IPS DF 19.7 (cell line): ENCODE results near the gene OR2T10.
"Not testable (repeated sequence)": the region's sequence is repeated elsewhere in the genome, so short reads cannot be mapped to it uniquely, and the experiment has no call there.

ENCODE experiments used
- DNase-seq: peaks from one replicate; pipeline ENCODE4 v3.0.0-alpha.2; 2013; ENCODE audit warnings: low read depth, low spot score

Gene OR2T10

DNA sequence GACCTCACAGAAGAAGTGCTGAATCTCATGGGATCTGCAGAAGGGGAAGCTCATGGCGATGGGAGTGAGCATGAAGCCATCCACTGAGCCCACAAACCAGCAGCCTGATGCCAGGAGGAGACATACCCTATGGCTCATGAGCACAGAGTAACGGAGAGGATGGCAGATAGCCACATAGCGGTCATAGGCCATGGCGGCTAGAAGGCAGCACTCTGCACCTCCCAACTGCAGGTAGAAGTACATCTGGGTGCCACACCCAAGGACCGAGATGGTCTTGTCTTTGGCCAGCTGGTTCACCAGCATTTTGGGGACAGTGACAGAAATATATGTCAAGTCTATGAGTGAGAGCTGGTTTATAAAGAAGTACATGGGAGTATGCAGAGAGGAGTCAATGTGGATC lies 4.3 kb downstream of the OR2T10 start:
- no peak for DNase-seq

DNA sequence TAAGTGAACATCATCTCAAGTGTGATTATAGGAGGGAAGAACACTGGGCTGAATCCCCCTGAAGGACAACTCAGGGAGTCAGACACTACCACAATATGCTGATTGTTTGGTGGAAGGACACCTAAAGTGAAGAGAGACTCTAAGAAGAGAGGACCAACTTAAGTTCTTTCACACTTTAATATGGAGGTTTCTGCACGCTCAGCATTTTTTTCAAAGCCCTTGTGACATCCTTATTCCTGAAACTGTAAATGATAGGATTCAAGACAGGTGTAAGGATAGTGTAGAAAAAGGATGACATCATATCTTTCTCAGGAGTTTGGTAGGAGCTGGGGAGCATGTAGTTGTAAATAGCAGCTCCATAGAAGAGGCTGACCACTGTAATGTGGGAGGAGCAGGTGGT lies 4.8 kb downstream of the OR2T10 start:
- DNase-seq: no peak

DNA sequence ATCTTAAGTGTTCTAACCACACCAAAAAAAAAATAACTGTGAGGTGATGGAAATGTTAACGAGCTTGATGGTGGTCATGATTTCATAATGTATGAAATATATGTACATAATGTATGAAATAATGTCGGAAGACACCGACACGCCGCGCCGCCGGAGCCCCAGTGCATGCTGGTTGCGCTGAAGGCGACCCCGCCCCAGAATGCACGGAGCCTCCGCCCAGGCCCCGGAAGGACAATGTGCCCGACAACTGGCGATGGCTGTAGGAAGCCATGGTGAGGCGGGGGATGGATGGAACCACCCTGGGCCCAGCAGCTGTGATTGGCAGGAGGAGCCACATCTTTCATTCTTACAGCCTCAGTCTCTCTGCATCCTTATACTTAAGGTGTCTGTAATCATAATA lies 7.4 kb downstream of the OR2T10 start:
- DNase-seq: no peak

DNA sequence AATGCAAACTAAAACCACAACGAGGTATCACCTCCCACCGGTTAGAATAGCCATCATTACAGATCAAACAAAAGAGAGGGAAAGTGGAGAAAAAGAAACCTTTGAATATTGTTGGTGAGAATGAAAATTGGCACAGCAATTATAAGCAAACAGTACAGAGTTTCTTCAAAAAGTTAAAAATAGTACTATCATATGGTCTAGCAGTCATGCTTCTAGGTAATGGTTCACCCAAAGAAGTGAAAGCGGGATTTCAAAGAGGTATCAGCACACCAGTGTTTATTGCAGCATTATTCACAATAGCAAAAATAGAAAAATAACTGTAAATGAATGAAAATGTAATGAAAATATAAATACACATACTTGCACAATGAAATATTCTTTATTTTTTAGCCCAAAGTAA lies 8.2 kb downstream of the OR2T10 start:
- no peak for DNase-seq

DNA sequence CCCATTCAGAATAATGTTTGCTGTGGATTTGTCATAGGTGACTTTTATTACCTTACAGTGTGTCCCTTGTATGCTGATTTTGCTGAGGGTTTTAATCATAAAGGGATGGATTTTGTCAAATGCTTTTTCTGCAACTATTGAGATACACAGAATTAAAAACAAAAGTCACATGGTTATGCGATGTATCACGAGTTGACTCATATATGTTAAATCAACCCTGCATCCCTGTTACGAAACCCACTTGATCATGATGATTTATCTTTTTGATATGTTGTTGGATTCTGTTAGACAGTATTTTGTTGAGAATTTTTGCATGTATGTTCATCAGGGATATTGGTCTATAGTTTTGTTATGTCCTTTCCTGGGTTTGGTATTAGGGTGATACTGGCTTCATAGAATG lies 12.2 kb downstream of the OR2T10 start:
- no peak for DNase-seq

DNA sequence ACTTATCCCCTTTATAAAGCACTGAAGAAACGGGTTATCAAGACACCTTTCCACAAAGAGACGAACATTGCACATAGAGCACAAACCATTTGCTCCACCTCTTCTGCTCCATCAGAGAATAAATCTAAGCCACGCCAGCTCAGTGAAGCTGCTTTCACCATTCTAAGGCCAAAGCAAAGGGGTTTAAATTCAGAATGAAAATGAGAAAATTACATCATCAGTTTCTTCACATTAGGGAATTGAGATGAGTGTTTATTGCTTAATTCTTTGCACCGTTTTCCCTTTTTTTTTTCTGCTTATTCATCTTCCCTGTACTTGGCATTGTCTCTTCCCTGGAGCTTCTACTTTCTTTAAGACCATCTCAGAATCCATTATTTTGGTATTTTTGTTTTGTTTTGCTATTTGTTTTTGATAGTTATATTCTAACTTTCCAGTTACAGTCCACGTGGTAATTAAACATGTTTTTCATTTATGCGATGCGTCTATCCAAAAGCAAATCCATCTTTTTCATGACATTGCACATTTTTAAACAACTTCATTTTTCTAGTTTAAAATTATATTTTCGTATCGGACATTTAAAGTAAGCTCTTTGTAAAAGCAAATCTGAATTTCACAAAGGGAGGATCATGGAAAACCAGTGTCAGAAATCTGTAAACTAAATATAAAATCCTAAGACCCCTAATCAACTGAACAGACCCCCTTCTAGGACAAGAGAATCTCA lies 21.1 kb downstream of the OR2T10 start:
- no peak for DNase-seq

DNA sequence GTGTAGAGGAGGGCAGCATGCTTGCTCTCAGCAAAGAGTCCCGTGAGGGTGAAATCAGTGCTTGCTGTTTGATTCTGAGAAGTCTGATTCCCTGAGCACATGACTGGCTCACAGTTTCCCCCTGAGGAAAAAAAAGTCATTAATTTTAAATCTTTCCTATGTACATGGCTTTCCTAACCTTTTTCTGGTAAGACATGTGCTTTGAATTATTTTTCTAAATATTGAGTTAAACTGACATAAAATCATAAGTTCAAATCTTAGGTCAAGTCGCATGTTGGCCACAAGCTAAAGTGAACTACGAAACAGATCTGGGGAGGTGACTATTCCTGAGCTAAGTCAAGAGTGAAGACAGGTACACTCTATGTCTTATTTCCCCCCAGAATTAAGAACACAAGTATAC lies 22.8 kb downstream of the OR2T10 start, which contains the start of gene OR2T34:
Gene OR2T34, minus strand, starts transcription at position 101 of the 400 bp plus-strand sequence. Its CDS starts 0 bp downstream, at position 101.
- DNase-seq: not testable (repeated sequence)

DNA sequence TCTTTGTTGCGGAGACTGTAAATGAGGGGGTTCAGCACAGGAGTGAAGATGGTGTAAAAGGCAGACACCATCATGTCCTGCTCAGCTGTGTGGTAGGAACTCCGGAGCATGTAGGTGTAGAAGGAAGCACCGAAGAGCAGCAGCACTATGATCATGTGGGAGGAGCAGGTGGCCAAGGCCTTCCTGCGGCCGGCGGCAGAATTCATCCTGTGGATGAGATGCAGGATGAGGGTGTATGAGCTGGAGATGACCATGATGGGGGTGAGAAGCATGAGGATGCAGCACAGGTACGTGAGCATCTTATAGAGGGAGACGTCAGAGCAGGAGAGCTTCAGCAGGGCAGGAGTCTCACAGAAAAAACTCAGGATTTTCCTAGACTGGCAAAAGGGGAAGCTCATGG lies 23.6 kb downstream of the OR2T10 start:
- not testable (repeated sequence) for DNase-seq

DNA sequence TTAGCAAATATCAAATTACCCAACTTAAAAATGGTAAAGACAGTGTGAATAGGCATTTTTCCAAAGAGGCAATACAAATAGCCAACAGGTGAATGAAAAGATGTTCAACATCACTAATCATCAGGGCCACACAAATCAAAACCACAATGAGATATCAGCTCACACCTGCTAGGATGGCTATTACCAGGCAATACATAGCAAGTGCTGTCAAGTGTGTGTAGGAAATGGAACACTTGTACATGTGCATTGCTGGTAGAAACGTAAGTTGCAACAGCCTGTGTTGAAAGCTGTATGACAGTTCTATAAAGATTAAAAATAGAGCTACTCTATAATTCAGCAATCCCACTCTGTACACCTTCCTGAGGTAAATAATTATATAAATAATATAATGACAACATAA lies 25.5 kb downstream of the OR2T10 start:
- not testable (repeated sequence) for DNase-seq

DNA sequence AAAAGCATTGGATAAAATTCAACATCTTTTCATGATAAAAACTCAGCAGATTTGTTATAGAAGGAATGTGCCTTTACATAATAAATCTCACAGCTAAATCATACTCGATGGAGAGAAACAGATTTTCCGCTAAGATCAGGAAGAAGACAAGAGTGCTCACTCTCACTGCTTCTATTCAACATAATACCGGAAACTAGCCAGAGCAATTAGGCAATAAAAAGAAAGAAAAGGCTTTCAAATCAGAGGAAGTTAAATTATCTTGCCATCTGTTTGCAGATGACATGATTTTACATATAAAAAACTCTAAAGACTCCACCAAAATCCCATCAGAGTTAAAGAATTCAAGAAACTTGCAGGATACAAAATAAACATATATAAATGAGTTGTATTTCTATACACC lies 26.7 kb downstream of the OR2T10 start:
- DNase-seq: not testable (repeated sequence)

DNA sequence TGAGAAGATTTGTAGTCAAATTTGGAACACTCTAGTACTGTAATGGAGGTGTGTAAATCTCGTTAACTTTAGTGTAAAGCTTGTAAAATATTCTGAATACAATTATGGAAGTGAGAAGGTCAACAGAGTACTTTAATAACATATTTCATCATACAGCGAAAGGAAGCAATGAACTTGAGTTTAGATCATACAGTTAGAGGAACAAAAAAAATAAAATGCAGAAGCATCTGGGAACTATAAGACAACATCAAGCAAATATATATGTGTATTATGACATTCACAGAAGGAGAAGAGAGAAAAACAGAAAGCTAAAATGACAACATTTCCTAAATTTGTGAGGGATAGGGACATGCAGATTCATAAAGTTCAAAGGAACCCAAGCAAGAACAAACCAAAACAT lies 28.5 kb downstream of the OR2T10 start:
- DNase-seq: not testable (repeated sequence)

DNA sequence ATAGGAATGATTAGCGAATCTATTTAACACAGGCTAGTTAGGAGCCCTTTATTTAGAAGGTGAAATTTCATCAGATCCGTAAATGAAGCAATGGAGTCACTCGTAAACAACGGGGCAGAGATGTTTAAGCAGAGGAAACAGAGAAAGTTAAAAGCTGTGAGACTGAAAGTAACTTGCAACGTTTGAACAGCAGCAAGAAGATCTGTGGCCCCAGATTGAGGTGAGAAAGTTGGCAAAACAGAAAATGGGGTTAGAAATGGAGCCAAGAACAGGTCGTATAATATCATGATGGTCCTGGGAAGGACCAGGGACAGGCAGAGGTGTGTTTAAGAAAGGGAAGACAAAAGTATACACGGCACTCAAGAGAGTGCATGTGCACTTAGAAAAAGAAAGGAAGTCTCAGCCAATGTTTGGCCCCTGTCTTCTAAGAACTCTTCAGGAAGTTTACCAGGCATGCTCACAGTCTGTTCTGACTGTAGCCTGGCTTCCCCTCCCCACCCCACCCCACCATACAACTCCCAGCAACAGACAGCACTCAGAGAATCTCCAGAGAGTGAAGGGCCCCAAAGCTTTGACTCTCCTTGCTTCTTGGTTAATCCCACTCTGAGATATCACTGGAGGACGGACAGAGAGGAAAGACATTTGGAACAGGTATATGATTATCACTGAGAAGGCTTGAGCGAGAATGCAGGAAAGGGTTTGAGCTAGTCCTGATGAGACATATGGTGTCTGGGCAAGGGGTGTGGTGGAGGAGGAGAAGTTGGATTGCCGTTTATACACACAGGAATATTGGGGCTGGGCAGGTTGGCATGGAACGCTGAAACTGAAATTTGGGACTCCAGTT lies 31.7 kb downstream of the OR2T10 start:
- DNase-seq: not testable (repeated sequence)

DNA sequence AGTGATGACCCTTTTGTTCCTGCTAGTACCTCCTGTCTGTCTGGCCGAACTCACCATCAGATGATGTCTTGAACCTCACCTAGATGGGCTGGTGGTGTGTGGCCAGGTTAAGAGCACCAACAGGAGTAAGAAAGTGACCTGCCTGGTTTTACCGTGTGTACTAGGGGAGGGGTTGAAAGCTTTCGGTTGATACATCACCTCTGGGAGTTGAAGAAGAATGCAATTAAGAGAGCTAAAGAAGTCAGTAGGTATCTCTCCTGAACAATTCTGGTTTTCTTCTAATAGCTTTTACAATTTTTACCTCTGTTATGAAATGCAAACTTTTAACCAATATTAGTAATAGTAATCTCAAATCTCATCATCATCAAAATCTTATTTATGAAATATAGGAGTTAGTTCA lies 34.8 kb downstream of the OR2T10 start, which contains the start of gene OR2T29:
Gene OR2T29, minus strand, starts transcription at position 101 of the 400 bp plus-strand sequence. CDS start 3,281 bp downstream, outside the sequence.
- DNase-seq: not testable (repeated sequence)

DNA sequence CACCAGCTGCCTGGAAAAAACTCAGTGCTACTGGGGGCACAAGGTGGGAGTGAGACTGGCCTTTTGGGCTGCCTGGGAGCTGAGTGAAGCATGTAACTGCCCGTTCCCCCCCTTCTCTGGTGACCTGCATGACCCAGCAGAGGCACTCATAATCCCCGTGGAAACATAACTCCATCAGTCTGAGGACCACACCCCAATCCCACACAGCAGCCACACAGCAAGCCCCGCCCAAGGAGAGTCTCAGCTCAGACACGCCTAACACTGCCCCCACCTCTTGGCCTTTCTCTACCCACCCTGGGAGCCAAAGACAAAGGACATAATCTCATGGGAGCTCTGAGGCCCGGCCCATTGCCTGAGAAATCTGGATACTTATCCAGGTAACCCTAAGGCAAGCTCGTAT lies 46.5 kb downstream of the OR2T10 start:
- DNase-seq: not testable (repeated sequence)

DNA sequence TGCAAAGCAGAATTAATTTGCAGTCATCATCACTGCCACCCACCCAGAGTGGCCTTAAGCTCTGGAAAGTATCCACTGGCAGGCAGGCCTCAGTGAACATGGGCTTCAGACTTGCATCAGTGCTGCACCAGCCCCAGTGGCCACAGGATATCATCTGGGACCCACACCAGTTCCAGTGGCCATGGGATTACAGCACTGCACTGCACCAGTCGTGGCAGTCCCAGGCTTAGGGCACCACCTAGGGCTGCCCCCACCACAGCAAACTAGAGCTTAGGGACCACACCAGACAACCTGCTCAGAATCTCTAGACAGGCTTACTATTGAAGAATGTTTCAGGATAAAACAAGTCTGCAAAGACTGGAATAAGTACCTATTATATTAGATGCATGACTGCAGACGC lies 50.1 kb downstream of the OR2T10 start:
- DNase-seq: not testable (repeated sequence)
